NOMO-1 treated with dmso at 0.1 percent for 144 hours (cell line): Measurements from ENCODE around the gene KMT5C.

ENCODE experiments used
- DNase-seq: peaks from one replicate; lab custom pipeline; 2025; ENCODE audit not compliant: unreplicated experiment; lab: John Stamatoyannopoulos, UW

KMT5C gene

GRCh38 chr19:55384131-55384919 lies 44.6 kb downstream of the KMT5C start, which contains the start of gene TMEM238:
Gene TMEM238 (minus strand): TSS chr19:55384292. CDS start chr19:55384259, 33 bp downstream.
- peak; percentile 25 for DNase-seq

DNA sequence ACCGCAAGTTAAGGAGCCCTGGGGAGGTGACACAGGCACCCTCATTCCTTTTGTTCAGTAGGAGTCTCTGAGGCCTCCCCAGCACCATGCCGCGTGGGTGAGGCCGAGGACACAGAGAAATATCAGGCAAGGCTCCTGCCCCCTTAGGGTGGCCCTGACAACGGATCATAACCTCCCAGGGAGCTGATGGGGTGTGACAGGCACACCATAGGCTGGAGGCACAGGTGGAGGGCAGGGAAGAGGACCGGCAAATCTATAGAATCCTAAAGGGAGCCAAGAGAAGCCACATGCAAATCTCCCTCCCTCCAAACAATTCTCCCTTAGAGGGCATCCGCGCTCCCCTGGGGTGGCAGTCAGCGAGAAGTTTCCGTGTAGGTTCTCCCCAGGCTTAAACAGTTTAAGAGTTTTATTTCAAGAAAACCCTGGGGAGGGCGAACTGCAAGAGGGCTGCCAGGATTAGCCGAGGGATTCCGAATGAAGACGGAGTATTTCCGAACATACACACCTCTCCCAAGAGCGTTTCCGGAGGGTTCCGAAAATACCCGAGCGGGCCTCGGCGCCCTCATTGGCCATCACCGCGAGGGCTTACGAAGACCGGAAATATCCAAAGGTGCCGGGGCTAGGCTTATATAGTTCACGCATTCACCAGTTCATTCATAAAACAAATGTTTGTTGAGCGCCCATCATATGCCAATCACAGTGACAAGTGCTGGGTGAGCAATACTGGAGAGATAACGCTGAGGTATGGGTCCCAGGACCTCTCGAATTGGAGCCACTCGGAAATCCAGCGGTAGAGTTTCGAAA lies 45.4 kb downstream of the KMT5C start:
- DNase-seq: peak; percentile 94

DNA sequence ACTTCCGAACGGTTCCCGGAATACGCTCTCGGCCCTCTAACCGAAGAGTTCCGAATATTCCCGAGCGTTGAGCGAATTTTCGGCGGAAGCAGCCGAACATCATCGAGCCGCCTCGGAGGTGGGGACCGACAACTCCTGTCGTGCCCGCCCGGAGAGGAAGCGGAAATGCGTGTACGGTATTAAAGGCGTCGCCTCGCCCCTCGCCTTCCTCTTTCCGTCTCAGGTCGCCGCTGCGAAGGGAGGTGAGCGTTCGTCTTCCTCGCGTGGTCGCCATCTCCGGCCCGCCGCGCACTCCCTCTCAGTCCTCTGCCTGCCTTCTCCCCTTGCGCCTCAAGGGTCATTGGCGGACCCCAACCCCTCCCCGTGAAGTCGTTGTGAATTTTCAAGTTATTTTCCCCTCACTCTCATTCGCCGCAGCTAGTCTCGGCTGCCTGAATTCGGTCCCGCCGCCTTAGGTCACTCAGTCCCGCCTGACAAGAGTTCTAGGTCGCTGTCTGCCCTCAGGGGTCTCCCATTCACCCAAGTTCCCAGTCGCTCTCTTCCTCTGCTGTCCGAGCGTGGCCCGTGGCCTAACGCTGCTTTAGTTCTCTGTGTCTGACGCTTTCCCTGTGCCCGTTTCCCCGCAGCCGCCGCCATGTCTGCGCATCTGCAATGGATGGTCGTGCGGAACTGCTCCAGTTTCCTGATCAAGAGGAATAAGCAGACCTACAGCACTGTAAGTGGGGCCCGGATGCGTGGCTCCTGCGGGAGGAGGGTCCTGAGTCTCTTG lies 46.2 kb downstream of the KMT5C start, which contains the start of gene RPL28:
Gene RPL28 (plus strand): TSS at position 209 of the 769 bp plus-strand sequence. CDS start 426 bp downstream, at position 635.
- DNase-seq: peak; percentile 98

DNA sequence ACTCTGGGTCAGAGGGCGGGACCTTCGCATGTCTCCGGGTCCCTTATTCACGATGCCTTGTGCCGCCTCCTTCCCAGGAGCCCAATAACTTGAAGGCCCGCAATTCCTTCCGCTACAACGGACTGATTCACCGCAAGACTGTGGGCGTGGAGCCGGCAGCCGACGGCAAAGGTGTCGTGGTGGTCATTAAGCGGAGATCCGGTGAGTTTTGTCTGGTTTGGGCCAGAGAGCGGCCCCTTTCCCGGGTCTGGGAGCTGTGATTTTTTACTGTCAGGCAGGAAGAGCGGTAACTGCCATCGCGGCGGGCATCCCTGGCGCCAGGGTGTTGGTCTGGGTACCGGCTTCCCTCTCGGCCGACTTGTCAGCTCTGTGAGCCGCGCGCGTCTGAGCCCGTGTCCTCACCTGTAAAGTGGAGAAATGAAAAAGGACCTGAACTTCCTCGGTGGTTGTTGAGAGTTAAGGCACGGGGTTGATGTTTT lies 46.9 kb downstream of the KMT5C start:
- no peak for DNase-seq

DNA sequence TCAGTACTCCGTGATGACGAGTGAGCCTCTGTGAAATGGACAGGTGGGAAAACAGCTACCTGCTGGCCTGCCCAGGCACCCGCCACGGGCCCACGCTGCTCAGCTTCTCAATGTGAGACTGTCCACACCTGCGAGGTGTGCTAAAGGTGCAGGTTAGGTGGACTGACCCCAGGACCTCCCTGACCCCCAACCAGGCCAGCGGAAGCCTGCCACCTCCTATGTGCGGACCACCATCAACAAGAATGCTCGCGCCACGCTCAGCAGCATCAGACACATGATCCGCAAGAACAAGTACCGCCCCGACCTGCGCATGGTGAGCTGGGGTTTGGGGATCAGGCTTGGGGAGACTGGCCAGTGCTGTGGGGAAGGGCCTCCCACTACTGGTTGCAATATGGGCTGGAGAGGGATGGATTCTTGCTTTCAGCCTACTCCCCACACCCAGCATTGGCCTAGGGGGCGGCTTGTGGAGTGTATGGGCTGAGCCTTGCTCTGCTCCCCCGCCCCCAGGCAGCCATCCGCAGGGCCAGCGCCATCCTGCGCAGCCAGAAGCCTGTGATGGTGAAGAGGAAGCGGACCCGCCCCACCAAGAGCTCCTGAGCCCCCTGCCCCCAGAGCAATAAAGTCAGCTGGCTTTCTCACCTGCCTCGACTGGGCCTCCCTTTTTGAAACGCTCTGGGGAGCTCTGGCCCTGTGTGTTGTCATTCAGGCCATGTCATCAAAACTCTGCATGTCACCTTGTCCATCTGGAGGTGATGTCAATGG lies 48.2 kb downstream of the KMT5C start:
- DNase-seq: no peak

GRCh38 chr19:55389386-55390317 lies 50.0 kb downstream of the KMT5C start:
- DNase-seq: no peak

DNA sequence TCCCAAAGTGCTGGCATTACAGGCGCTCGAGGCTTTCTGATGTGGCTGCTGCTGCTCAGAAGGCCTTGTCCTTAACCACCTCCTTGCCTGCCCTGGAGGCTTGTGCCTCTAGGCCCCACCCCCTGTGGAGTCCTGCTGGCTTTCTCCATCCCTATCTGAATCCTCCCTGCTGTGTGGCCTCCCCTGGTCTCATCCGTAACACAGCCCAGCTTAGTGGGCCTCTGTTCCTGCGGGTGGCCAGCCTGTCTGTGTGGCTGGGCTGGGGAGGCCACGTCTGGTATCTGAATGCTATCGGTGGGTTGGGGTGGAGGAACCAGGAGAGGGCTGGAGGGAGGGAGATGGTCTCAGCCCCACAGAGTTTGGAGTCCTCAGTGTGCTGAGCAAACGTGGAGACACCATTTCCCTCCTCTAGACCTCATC lies 50.8 kb downstream of the KMT5C start:
- DNase-seq: no peak

DNA sequence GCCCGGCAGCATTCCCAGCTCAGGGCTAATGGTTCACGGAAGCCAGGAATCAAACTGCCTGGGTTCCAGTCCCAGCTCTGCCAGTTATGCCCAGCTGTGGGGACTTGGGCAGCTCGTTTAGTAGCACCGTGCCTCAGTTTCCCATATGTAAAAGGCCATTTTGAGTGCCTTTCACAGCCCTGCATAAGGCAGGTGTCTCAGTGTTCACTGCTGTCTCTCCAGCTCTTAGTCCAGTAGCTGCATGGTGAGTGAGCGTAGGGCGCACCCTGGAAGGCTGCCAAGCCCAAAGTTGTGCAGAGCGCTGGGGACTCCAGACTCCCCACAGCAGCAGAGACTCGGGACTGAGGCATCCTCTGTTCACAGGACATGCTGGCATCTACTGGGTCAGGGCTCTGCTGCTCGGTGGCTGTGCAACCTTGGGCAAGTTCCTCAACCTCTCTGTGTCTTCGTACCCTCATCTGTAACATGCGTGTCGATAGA lies 51.6 kb downstream of the KMT5C start:
- no peak for DNase-seq

GRCh38 chr19:55391702-55392615 lies 52.3 kb downstream of the KMT5C start:
- no peak for DNase-seq

- no peak for DNase-seq
Measured at GRCh38 chr19:55392820-55393761, 53.4 kb downstream of the KMT5C start.
